GM13976 (cell line): ENCODE results near the gene RHEB.

Experiments
- DNase-seq: peaks from one replicate; pipeline ENCODE4 v3.0.0; 2012; ENCODE audit warnings: low spot score
- CTCF ChIP-seq: IDR thresholded peaks from 2 replicates; pipeline ENCODE4 v1.5.1; 2012; ENCODE audit warnings: borderline replicate concordance, mild to moderate bottlenecking; ENCODE audit not compliant: insufficient read depth; ENCODE audit errors: extremely low read depth, missing control alignments, control extremely low read depth
- in situ Hi-C: fragments of 300-500 bp; cut with MboI; formaldehyde crosslinking; loops from one replicate; pipeline ENCODE4 v1.12.0; 2022; ENCODE audit warnings: low sequenced_read_pairs, mixed read lengths, inconsistent platforms; ENCODE audit not compliant: unreplicated experiment

RHEB gene

GRCh38 chr7:151505433-151505832 is 14.3 kb downstream of the RHEB start:
- no peak for TF ChIP-seq CTCF
- in situ Hi-C loops = no loop called here
- DNase-seq = no peak

DNA sequence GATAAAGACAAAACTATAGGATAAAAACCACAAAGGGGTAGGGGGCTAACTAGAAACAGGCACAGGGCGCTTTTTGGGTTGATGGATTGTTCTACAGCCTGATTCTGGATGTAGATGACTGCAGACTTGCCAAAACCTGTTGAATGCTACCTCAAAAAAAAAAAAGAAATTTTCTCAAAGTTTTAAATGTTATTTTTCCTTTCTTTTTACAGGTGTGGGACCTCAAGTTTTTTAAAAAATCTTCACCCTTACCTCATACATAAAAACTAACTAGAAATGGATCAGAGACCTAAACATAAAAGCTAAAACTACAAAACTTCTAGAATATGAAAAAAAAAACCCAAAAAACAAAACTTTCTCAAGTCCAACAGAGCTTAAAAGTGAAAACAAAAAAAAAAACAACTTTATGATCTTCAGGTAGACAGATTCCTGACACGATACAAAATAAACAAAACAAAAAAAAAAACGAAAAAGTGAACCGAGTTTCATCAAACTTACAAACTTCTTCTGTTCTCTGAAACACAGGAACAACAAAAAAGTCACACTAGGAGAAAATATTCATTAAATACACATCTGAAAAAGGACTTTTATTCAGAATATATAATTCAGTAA is 14.9 kb downstream of the RHEB start:
- in situ Hi-C loops = no loop called here
- TF ChIP-seq CTCF = no peak
- no peak for DNase-seq

- no peak for TF ChIP-seq CTCF
- DNase-seq = no peak
- in situ Hi-C loops = no loop called here
Measured at GRCh38 chr7:151503902-151504714, 15.6 kb downstream of the RHEB start.

DNA sequence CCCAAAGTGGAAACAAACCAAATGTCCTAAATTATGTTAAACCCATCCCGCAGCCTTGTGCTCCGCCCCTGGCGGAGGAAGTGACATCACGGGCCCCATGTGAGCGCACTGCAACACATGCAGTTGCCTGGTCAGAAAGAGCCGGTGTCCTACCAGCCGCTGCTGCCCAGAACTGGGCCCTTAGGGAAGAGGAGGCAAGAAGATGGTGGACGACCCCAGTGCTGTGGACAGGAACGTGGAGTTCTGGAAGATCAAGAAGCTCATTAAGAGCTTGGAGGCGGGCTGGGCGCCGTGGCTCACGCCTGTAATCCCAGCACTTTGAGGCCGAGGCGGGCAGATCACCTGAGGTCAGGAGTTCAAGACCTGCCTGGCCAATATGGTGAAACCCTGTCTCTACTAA is 18.0 kb downstream of the RHEB start:
- in situ Hi-C loops = no loop called here
- no peak for DNase-seq
- no peak for TF ChIP-seq CTCF

DNA sequence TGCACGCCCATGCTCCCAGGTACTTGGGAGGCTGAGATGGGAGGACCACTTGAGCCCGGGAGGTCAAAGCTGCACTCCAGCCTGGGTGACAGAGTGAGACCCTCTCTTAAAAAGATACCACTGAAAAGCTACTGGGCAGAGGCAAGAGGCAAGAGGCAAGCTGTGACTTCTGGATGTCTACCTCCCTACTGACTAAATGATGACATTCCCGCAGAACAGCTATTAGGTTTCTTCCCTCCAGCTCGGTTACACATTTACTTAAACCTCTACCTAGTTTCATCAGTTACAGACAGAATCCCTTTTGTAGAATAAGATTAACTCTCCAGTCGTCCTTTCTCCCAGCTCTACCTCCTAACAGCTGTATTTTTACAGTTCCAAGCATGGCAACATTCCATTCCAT is 21.2 kb downstream of the RHEB start:
- DNase-seq = no peak
- in situ Hi-C loops = no loop called here
- no peak for TF ChIP-seq CTCF

DNA sequence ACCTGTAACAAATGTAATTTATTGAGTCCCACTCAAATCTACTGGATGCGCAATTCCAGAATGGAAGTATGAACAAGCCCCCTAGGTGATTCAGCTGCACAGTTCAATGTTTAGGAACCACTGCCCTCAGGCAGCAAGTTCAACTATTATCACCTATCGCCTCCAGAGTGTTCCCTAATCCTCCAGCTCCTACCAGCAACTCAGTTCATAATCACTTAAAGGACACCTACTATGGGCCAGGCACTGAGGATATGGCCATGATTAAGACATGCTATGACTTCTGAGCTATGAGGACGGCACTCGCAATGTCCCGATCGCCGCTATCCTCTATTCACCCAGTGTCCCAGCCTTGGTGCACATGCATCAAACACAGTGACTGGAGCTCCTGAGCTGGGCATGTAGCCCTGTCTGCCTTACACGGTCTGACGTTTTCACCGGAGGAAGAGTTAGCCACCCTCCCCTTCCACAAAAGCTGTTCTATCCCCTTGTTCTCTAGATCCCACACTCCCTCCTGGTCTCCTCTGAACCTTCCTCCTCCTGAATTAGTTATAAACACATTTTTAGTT is 22.3 kb downstream of the RHEB start:
- TF ChIP-seq CTCF = no peak
- no peak for DNase-seq
- in situ Hi-C loops = no loop called here
